H9 (cell line): ENCODE data around the gene MECR. TPM values are rescaled to one million over a fixed set of nuclear protein-coding genes. Genes with fewer than 3 reads are reported as not detected.
A peak's percentile ranks its signal among the peaks of the same experiment; 100 is the strongest.

Experiments used
- DNase-seq: peaks from one replicate; pipeline ENCODE4 v3.0.0-alpha.2; 2017
- H2AFZ ChIP-seq: one replicate; pipeline ENCODE4 v1.6.1; 2013; ENCODE audit warnings: mild to moderate bottlenecking, low read length, control low read depth, moderate library complexity
- H2AK5ac ChIP-seq: 2 replicates; pipeline ENCODE4 v1.6.1; 2013; ENCODE audit warnings: low read length, control low read depth, mixed read lengths; ENCODE audit not compliant: insufficient read length
- H2BK120ac ChIP-seq: one replicate; pipeline ENCODE4 v1.6.1; 2013; ENCODE audit warnings: low read depth, mild to moderate bottlenecking, low read length, control low read depth, inconsistent platforms; ENCODE audit not compliant: poor library complexity, severe bottlenecking
- H2BK12ac ChIP-seq: 2 replicates; pipeline ENCODE4 v1.6.1; 2013; ENCODE audit warnings: low read length, control low read depth, mixed read lengths, low read depth; ENCODE audit not compliant: insufficient read length
- H2BK15ac ChIP-seq: 2 replicates; pipeline ENCODE4 v1.6.1; 2013; ENCODE audit warnings: low read depth, low read length, control low read depth
- H2BK20ac ChIP-seq: one replicate; pipeline ENCODE4 v1.6.1; 2013; ENCODE audit warnings: low read depth, mild to moderate bottlenecking, low read length, control low read depth, inconsistent platforms; ENCODE audit not compliant: poor library complexity, severe bottlenecking
- H2BK5ac ChIP-seq: 2 replicates; pipeline ENCODE4 v1.6.1; 2013; ENCODE audit warnings: low read length, control low read depth, mixed read lengths; ENCODE audit not compliant: insufficient read length
- H3K14ac ChIP-seq: 2 replicates; pipeline ENCODE4 v1.6.1; 2013; ENCODE audit warnings: low read length, control low read depth; ENCODE audit not compliant: insufficient read depth
- H3K18ac ChIP-seq: 2 replicates; pipeline ENCODE4 v1.6.1; 2013; ENCODE audit warnings: low read depth, mild to moderate bottlenecking, mixed read lengths, low read length, control low read depth; ENCODE audit not compliant: insufficient read length
- H3K23ac ChIP-seq: 2 replicates; pipeline ENCODE4 v1.6.1; 2013; ENCODE audit warnings: low read length, control low read depth, mixed read lengths, low read depth; ENCODE audit not compliant: insufficient read length
- H3K23me2 ChIP-seq: 2 replicates; pipeline ENCODE4 v1.6.1; 2013; ENCODE audit warnings: low read depth, mild to moderate bottlenecking, mixed read lengths, low read length, control low read depth; ENCODE audit not compliant: insufficient read length, poor library complexity, severe bottlenecking
- H3K27ac ChIP-seq: 2 replicates; pipeline ENCODE4 v1.5.1; 2013; ENCODE audit warnings: low read length, control low read depth, mixed read lengths, low read depth; ENCODE audit not compliant: insufficient read length
- H3K27me3 ChIP-seq: 2 replicates; pipeline ENCODE4 v1.6.1; 2013; ENCODE audit warnings: low read length, control low read depth, inconsistent platforms; ENCODE audit not compliant: insufficient read depth
- H3K4ac ChIP-seq: 2 replicates; pipeline ENCODE4 v1.6.1; 2013; ENCODE audit warnings: low read depth, mild to moderate bottlenecking, control low read depth, inconsistent platforms, low read length, moderate library complexity
- H3K4me1 ChIP-seq: 2 replicates; pipeline ENCODE4 v1.6.1; 2013; ENCODE audit warnings: low read length, control low read depth, inconsistent platforms; ENCODE audit not compliant: insufficient read depth
- H3K4me2 ChIP-seq: 2 replicates; pipeline ENCODE4 v1.6.1; 2013; ENCODE audit warnings: low read length, control low read depth, mixed read lengths; ENCODE audit not compliant: insufficient read length, insufficient read depth
- H3K56ac ChIP-seq: 2 replicates; pipeline ENCODE4 v1.6.1; 2013; ENCODE audit warnings: low read depth, mild to moderate bottlenecking, mixed read lengths, low read length, control low read depth; ENCODE audit not compliant: insufficient read length
- H3K79me1 ChIP-seq: 2 replicates; pipeline ENCODE4 v1.6.1; 2013; ENCODE audit warnings: low read depth, mild to moderate bottlenecking, moderate library complexity, low read length, control low read depth, inconsistent platforms; ENCODE audit not compliant: insufficient read depth, poor library complexity, severe bottlenecking
- H3K79me2 ChIP-seq: 2 replicates; pipeline ENCODE4 v1.6.1; 2013; ENCODE audit warnings: low read length, control low read depth, inconsistent platforms; ENCODE audit not compliant: insufficient read depth
- H3K9ac ChIP-seq: 2 replicates; pipeline ENCODE4 v1.6.1; 2013; ENCODE audit warnings: low read length, control low read depth, mixed read lengths; ENCODE audit not compliant: insufficient read length; ENCODE audit errors: extremely low read depth
- H3K9me3 ChIP-seq: one replicate; pipeline ENCODE4 v1.6.1; 2013; ENCODE audit warnings: low read depth, low read length, inconsistent platforms; ENCODE audit not compliant: control insufficient read depth
- H3T11ph ChIP-seq: one replicate; pipeline ENCODE4 v1.6.1; 2013; ENCODE audit warnings: mild to moderate bottlenecking, low read length, control low read depth, inconsistent platforms
- H4K20me1 ChIP-seq: one replicate; pipeline ENCODE4 v1.6.1; 2013; ENCODE audit not compliant: control insufficient read depth, insufficient read length, insufficient read depth
- H4K5ac ChIP-seq: 2 replicates; pipeline ENCODE4 v1.6.1; 2013; ENCODE audit warnings: low read depth, mild to moderate bottlenecking, mixed read lengths, low read length, control low read depth; ENCODE audit not compliant: insufficient read length
- H4K8ac ChIP-seq: replicated peaks from 2 replicates; pipeline ENCODE4 v1.6.1; 2013; ENCODE audit warnings: low read length, control low read depth, mixed read lengths, low read depth; ENCODE audit not compliant: insufficient read length
- H4K91ac ChIP-seq: 2 replicates; pipeline ENCODE4 v1.6.1; 2013; ENCODE audit warnings: low read depth, mild to moderate bottlenecking, moderate library complexity, mixed read lengths, low read length, control low read depth; ENCODE audit not compliant: insufficient read length
- H3K27ac Mint-ChIP-seq, 3 experiments: 2 replicates in 2 of 3; 3 replicates in 1 of 3; pipeline ENCODE4 v1.8.0; 2020 to 2021; ENCODE audit warnings: mixed read lengths in 3 of 3, mild to moderate bottlenecking in 1 of 3, moderate library complexity in 1 of 3
- H3K27me3 Mint-ChIP-seq: 2 replicates; pipeline ENCODE4 v1.8.0; 2021; ENCODE audit warnings: low read depth, mild to moderate bottlenecking, moderate library complexity, mixed read lengths
- H3K36me3 Mint-ChIP-seq, 3 experiments: 2 replicates in 2 of 3; 3 replicates in 1 of 3; pipeline ENCODE4 v1.8.0; 2020 to 2021; ENCODE audit warnings: low read depth in 3 of 3, mixed read lengths in 3 of 3; ENCODE audit not compliant: insufficient read depth in 1 of 3
- H3K4me1 Mint-ChIP-seq, 2 experiments: 2 replicates each; pipeline ENCODE4 v1.8.0; 2020; ENCODE audit warnings: mixed read lengths in 2 of 2
- H3K4me3 Mint-ChIP-seq, 2 experiments: 2 replicates in 1 of 2; 3 replicates in 1 of 2; pipeline ENCODE4 v1.8.0; 2020 to 2021; ENCODE audit warnings: mild to moderate bottlenecking in 2 of 2, mixed read lengths in 2 of 2, moderate library complexity in 1 of 2
- H3K9me3 Mint-ChIP-seq, 2 experiments: 2 replicates in 1 of 2; 3 replicates in 1 of 2; pipeline ENCODE4 v1.8.0; 2020; ENCODE audit warnings: mild to moderate bottlenecking in 2 of 2, mixed read lengths in 2 of 2, moderate library complexity in 1 of 2
- WGBS: extraction: QIAGEN DNeasy Blood & Tissue Kit; methylation state at CpG from one replicate; pipeline ENCODE4 v1.1.7; 2013; ENCODE audit warnings: missing lambda C conversion rate, low lambda C conversion rate, mixed read lengths; ENCODE audit not compliant: insufficient read length; ENCODE audit errors: extremely low coverage; 5-methylcytosine and 5-hydroxymethylcytosine counted together
- total RNA-seq: library from RNA; stranded (reverse); gene quantifications from 2 replicates; pipeline ENCODE4 v1.2.1, GENCODE V29; 2021
- TF ChIP-seq, protein P1 (sequence below): fragments of 200-600 bp; sonication (generic); conservative IDR thresholded peaks from 3 replicates; pipeline ENCODE4 v1.8.0; 2021; ENCODE audit warnings: antibody characterized with exemption, mild to moderate bottlenecking

MECR gene
- total RNA-seq, 1 experiment from 2014 or later: 30.9 TPM

DNA sequence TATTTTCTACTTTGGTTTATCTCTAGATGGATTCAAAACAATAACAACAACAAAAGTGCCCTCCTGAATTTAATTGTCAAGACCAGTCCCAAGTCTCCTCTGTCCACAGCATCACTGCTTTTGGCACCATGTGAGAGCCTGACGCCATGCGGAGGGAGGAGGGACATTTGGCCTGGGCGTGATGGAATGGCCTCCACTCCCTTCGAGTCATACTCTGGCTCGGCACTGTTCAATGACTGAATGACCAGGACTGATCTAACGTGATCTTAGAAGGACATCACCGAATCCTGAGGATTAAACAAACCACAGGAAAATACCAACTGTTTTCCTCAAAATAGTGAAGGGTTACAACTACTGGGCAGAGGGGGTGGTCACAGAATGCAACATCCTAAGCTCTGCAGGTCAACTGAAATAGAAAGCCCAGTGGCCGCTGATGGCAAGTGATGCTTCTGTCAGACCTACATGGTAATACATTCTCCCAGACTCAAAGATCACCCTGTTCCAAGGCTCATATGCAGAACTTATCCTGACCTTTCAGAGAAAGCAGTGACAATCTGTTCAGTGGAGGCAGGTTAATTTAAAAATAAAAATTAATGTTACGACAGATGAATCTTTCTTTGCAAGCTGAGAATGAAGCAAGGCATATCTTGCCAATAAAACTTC is 68.1 kb downstream of the MECR start:
- Histone ChIP-seq H2AFZ (no peak overlapping the region), H3K9ac (no peak overlapping the region)
- H3K27ac Mint-ChIP-seq: peak overlapping the region in 2 of 3 experiments; percentile 82 to 86; a peak in 4 of 7 replicates

More for the DNA sequence above, 68.1 kb downstream of the MECR start:
- Histone ChIP-seq H3K56ac (no peak overlapping the region), H3K23ac (no peak overlapping the region), H3K79me2 (peaks cover 5% of the 10 kb centered on the region; the same call in 1 of the 2 replicates), H4K8ac (no peak overlapping the region), H2BK15ac (no peak overlapping the region), H3K9me3 (no peaks in the 10 kb centered on the region), H3K4ac (no peak overlapping the region), H2BK5ac (no peak overlapping the region), H4K91ac (no peak overlapping the region), H2BK12ac (no peak overlapping the region), H3K4me2 (no peak overlapping the region), H3T11ph (no peak overlapping the region), H3K14ac (no peak overlapping the region), H3K27me3 (no peaks in the 10 kb centered on the region), H3K4me1 (peaks cover 26% of the 10 kb centered on the region), H3K79me1 (no peaks in the 10 kb centered on the region), H2BK120ac (no peak overlapping the region), H3K27ac (no peak overlapping the region), H4K20me1 (peaks cover 2% of the 10 kb centered on the region), H2AK5ac (no peak overlapping the region), H4K5ac (no peak overlapping the region), H3K23me2 (no peaks in the 10 kb centered on the region), H2BK20ac (no peak overlapping the region), H3K18ac (no peak overlapping the region)
- H3K4me1 Mint-ChIP-seq: peaks cover 53 to 54% of the 10 kb centered on the region in 2 experiments
- TF ChIP-seq, protein P1, sequence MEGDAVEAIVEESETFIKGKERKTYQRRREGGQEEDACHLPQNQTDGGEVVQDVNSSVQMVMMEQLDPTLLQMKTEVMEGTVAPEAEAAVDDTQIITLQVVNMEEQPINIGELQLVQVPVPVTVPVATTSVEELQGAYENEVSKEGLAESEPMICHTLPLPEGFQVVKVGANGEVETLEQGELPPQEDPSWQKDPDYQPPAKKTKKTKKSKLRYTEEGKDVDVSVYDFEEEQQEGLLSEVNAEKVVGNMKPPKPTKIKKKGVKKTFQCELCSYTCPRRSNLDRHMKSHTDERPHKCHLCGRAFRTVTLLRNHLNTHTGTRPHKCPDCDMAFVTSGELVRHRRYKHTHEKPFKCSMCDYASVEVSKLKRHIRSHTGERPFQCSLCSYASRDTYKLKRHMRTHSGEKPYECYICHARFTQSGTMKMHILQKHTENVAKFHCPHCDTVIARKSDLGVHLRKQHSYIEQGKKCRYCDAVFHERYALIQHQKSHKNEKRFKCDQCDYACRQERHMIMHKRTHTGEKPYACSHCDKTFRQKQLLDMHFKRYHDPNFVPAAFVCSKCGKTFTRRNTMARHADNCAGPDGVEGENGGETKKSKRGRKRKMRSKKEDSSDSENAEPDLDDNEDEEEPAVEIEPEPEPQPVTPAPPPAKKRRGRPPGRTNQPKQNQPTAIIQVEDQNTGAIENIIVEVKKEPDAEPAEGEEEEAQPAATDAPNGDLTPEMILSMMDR: no peak
- H3K4me3 Mint-ChIP-seq: no peak overlapping the region
- no peaks in the 10 kb centered on the region for H3K27me3 Mint-ChIP-seq
- peaks cover 23 to 48% (median 36%) of the 10 kb centered on the region in 3 experiments for H3K36me3 Mint-ChIP-seq
- DNase-seq: no peak
- no peaks in the 10 kb centered on the region; a peak in 1 of 5 replicates for H3K9me3 Mint-ChIP-seq
- no CpG with 5 or more reads among the region's 9 CpGs for WGBS
